K562 treated with DMSO at 1 percent for 24 hours (cell line): ENCODE results near the gene COMMD3. TPM values are rescaled to one million over a fixed set of nuclear protein-coding genes. Genes with fewer than 3 reads are reported as not detected.

Experiments used
- total RNA-seq: library from RNA; unstranded; fragments of 300-600 nt; gene quantifications from 2 replicates; pipeline ENCODE4 v1.2.3, GENCODE V29; 2022; ENCODE audit warnings: low read depth; ENCODE audit not compliant: insufficient read depth

COMMD3 gene
- total RNA-seq = 66.8 and 83.6 TPM in 2 replicates

GRCh38 chr10:22316286-22317075 lies at the start of gene COMMD3:
Gene COMMD3, plus strand, starts transcription at chr10:22316388. Its CDS starts 30 bp downstream, at chr10:22316418.

DNA sequence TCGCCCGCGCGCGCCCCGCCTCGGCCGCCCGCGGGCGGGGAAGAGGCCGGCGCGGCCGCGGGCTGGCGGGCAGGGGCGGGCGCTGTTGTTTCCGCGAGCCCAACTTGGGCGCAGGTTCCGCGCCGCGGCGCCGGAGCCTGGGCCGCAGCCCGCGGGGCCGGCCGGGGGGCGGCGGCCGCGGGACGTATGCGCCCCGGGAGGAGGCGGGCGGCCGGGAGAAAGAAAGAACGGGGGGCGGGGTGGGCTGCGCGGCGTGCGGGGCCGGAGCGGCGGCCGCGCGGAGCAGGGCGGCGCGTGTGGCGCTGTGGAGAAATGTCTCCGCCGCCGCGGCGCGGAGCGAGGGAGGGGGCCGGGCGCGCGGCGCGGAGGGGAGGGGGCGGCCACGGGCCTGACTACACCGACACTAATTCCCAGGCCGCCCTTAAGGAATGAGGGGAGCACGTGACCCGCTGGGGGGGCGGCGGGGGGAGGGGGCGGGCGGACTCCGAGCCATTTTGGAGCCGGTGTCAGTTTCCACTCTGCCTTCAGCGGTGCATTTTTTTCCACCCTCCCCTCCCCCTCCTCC lies 4.5 kb downstream of the COMMD3 start, which contains the start of gene BMI1:
Gene BMI1 (plus strand): TSS at position 509 of the 565 bp plus-strand sequence. CDS start 5,351 bp downstream, outside the sequence.

GRCh38 chr10:22345301-22346095 lies 29.3 kb downstream of the COMMD3 start, which contains the start of gene SPAG6:
Gene SPAG6, plus strand, starts transcription at chr10:22345496. Its CDS starts 116 bp downstream, at chr10:22345612.

Other genes starting within 250 kb of the COMMD3 start
- 0.25 and 1.0 TPM in 2 replicates for gene EBLN1, start 98.4 kb upstream of the COMMD3 start, total RNA-seq
- gene BMI1, start 4.7 kb downstream of the COMMD3 start, total RNA-seq = 47.6 TPM in 2 replicates
- gene SPAG6, start 29.1 kb downstream of the COMMD3 start, total RNA-seq = 2.8 and 3.4 TPM in 2 replicates